SK-N-SH (cell line): ENCODE data around the gene HS3ST4. TPM values are rescaled to one million over a fixed set of nuclear protein-coding genes. Genes with fewer than 3 reads are reported as not detected.

Experiments used
- CTCF ChIA-PET: fragments of 300-600, 350-600 bp; formaldehyde crosslinking; extraction: SDS; loops from one replicate; lab custom pipeline; 2021; lab: Yijun Ruan, JAX
- POLR2A ChIA-PET: fragments of 350-600 bp; sonication (Branson Sonifier 250); formaldehyde crosslinking; extraction: SDS; loops from one replicate; lab custom pipeline; 2020; ENCODE audit warnings: antibody characterized with exemption, inconsistent platforms; lab: Yijun Ruan, JAX
- DNase-seq: peaks from one replicate; pipeline ENCODE4 v3.0.0; 2012
- H2AFZ ChIP-seq: fragments of 200-600 bp; sonication (generic); 2 replicates; pipeline ENCODE4 v1.8.1; 2016; ENCODE audit warnings: antibody characterized with exemption, mild to moderate bottlenecking, low read depth
- H3F3A ChIP-seq: fragments of 200-600 bp; sonication (generic); replicated peaks from 2 replicates; pipeline ENCODE3; 2016; ENCODE audit warnings: antibody characterized with exemption, mild to moderate bottlenecking; ENCODE audit not compliant: insufficient read depth
- H3K27ac ChIP-seq, 2 experiments: fragments of 200-500 bp in 1 of 2; fragments of 200-600 bp in 1 of 2; sonication (Bioruptor generic) in 1 of 2; sonication (generic), shearing (Covaris generic) in 1 of 2; 2 replicates each; pipeline versions ENCODE4 v1.5.1 to v1.6.1; 2014 to 2016; ENCODE audit warnings: low read depth in 2 of 2, inconsistent platforms in 1 of 2, low read length in 1 of 2, mild to moderate bottlenecking in 1 of 2, mixed read lengths in 1 of 2
- H3K27me3 ChIP-seq: fragments of 200-600 bp; sonication (generic), shearing (Covaris generic); 2 replicates; pipeline ENCODE4 v1.6.1; 2016; ENCODE audit warnings: mixed run types; ENCODE audit not compliant: insufficient read depth
- H3K36me3 ChIP-seq, 2 experiments: fragments of 200-500 bp in 1 of 2; fragments of 200-600 bp in 1 of 2; sonication (Bioruptor generic) in 1 of 2; sonication (generic) in 1 of 2; replicated peaks in 1 of 2; 2 replicates each; pipeline versions ENCODE3 to v1.5.1; 2014 to 2016; ENCODE audit warnings: low read length in 1 of 2, mild to moderate bottlenecking in 1 of 2; ENCODE audit not compliant: insufficient read depth in 2 of 2, control insufficient read depth in 1 of 2
- H3K4me1 ChIP-seq, 2 experiments: fragments of 200-500 bp in 1 of 2; fragments of 200-600 bp in 1 of 2; sonication (Bioruptor generic) in 1 of 2; sonication (generic), shearing (Covaris generic) in 1 of 2; 2 replicates each; pipeline versions ENCODE4 v1.5.1 to v1.6.1; 2014 to 2016; ENCODE audit warnings: low read depth in 1 of 2, low read length in 1 of 2, mixed run types in 1 of 2; ENCODE audit not compliant: insufficient read depth in 2 of 2, control insufficient read depth in 1 of 2
- H3K4me2 ChIP-seq: fragments of 200-600 bp; sonication (generic), shearing (Covaris generic); 2 replicates; pipeline ENCODE4 v1.6.1; 2017; ENCODE audit warnings: mixed run types
- H3K4me3 ChIP-seq, 2 experiments: fragments of 200-500 bp in 1 of 2; fragments of 200-600 bp in 1 of 2; sonication (Bioruptor generic) in 1 of 2; sonication (generic), shearing (Covaris generic) in 1 of 2; 2 replicates each; pipeline versions ENCODE4 v1.5.1 to v1.8.1; 2014 to 2016; ENCODE audit warnings: low read depth in 2 of 2, inconsistent platforms in 1 of 2, low read length in 1 of 2, mild to moderate bottlenecking in 1 of 2, mixed read lengths in 1 of 2, moderate library complexity in 1 of 2
- H3K79me2 ChIP-seq: fragments of 200-600 bp; sonication (generic); 2 replicates; pipeline ENCODE4 v1.8.1; 2017; ENCODE audit warnings: mild to moderate bottlenecking; ENCODE audit not compliant: insufficient read depth
- H3K9ac ChIP-seq: fragments of 200-600 bp; sonication (generic); 2 replicates; pipeline ENCODE4 v1.6.1; 2017; ENCODE audit warnings: mixed run types
- H3K9me2 ChIP-seq: fragments of 200-600 bp; sonication (generic); 2 replicates; pipeline ENCODE4 v1.6.1; 2017; ENCODE audit warnings: mixed run types
- H3K9me3 ChIP-seq: fragments of 200-600 bp; sonication (generic); 2 replicates; pipeline ENCODE4 v1.6.1; 2017; ENCODE audit warnings: mixed run types, mild to moderate bottlenecking, moderate library complexity
- H4K20me1 ChIP-seq: fragments of 200-600 bp; sonication (generic); 2 replicates; pipeline ENCODE4 v1.6.1; 2017; ENCODE audit warnings: mild to moderate bottlenecking, mixed run types; ENCODE audit not compliant: insufficient read depth
- CTCF ChIP-seq: fragments of 200-600 bp; sonication (generic); IDR thresholded peaks from 2 replicates; pipeline ENCODE4 v1.6.1; 2017; ENCODE audit warnings: antibody characterized with exemption, mild to moderate bottlenecking, moderate library complexity
- ELF1 ChIP-seq: IDR thresholded peaks from 2 replicates; pipeline ENCODE4 v1.4.0; 2012
- EP300 ChIP-seq, 2 experiments: IDR thresholded peaks; 2 replicates each; pipeline versions ENCODE4 v1.4.0 to v1.6.1; 2012; ENCODE audit warnings: borderline replicate concordance in 1 of 2, low read depth in 1 of 2, low read length in 1 of 2
- FOSL2 ChIP-seq: IDR thresholded peaks from 2 replicates; pipeline ENCODE4 v1.4.0; 2012; ENCODE audit warnings: low read depth, mild to moderate bottlenecking, moderate library complexity, borderline replicate concordance
- FOXJ3 ChIP-seq: sonication (generic); formaldehyde crosslinking; IDR thresholded peaks from 2 replicates; pipeline ENCODE4 v1.5.1; 2020; ENCODE audit warnings: mild to moderate bottlenecking, missing genetic modification reagents
- FOXM1 ChIP-seq: IDR thresholded peaks from 2 replicates; pipeline ENCODE4 v1.4.0; 2012; ENCODE audit warnings: low read depth, mild to moderate bottlenecking
- GABPA ChIP-seq: IDR thresholded peaks from 2 replicates; pipeline ENCODE4 v1.4.0; 2012; ENCODE audit warnings: low read depth, mild to moderate bottlenecking
- JUND ChIP-seq: IDR thresholded peaks from 2 replicates; pipeline ENCODE4 v1.4.0; 2012
- MAX ChIP-seq: IDR thresholded peaks from 2 replicates; pipeline ENCODE4 v1.4.0; 2012; ENCODE audit warnings: low read depth
- MXI1 ChIP-seq: IDR thresholded peaks from 2 replicates; pipeline ENCODE4 v1.6.1; 2012; ENCODE audit warnings: mild to moderate bottlenecking, low read depth, low read length, improper control_type of control experiment
- NFIC ChIP-seq: IDR thresholded peaks from 2 replicates; pipeline ENCODE4 v1.4.0; 2012; ENCODE audit warnings: borderline replicate concordance
- REST ChIP-seq: IDR thresholded peaks from 2 replicates; pipeline ENCODE4 v1.6.1; 2012; ENCODE audit warnings: mild to moderate bottlenecking, low read depth, low read length, moderate library complexity
- RFX5 ChIP-seq: IDR thresholded peaks from 2 replicates; pipeline ENCODE4 v1.6.1; 2012; ENCODE audit warnings: mild to moderate bottlenecking, improper control_type of control experiment, low read length
- RXRA ChIP-seq: IDR thresholded peaks from 2 replicates; pipeline ENCODE4 v1.4.0; 2012; ENCODE audit warnings: low read depth, mild to moderate bottlenecking, borderline replicate concordance
- SIN3A ChIP-seq: IDR thresholded peaks from 2 replicates; pipeline ENCODE4 v1.6.1; 2012; ENCODE audit warnings: low read depth, mild to moderate bottlenecking, low read length, moderate library complexity, borderline replicate concordance
- TCF12 ChIP-seq: IDR thresholded peaks from 2 replicates; pipeline ENCODE4 v1.4.0; 2012
- TEAD4 ChIP-seq: IDR thresholded peaks from 2 replicates; pipeline ENCODE4 v1.4.0; 2012; ENCODE audit warnings: mild to moderate bottlenecking, borderline replicate concordance; ENCODE audit not compliant: insufficient read depth
- USF2 ChIP-seq: fragments of 150-350 bp; IDR thresholded peaks from 2 replicates; pipeline ENCODE4 v1.6.1; 2017; ENCODE audit warnings: antibody characterized with exemption, low read length, low read depth, borderline replicate concordance
- ZBTB33 ChIP-seq: IDR thresholded peaks from 2 replicates; pipeline ENCODE4 v1.4.0; 2012; ENCODE audit warnings: low read depth, borderline replicate concordance
- WGBS: methylation state at CpG from one replicate; pipeline ENCODE4 v1.1.6; 2017; ENCODE audit warnings: low lambda C conversion rate; 5-methylcytosine and 5-hydroxymethylcytosine counted together
- polyA plus RNA-seq, 3 experiments: library from polyadenylated mRNA; depleted of rRNA; stranded (reverse); fragments of >200 nt; gene quantifications; 2 replicates each; pipeline ENCODE4 v1.2.3, GENCODE V29; 2012

Gene HS3ST4
- polyA plus RNA-seq, 1 of the 3 experiments (the other 2 are of a cell fraction), result not detected

- 5% methylated on average over 3 of the region's 3 CpGs for WGBS
- TF ChIP-seq SIN3A (no peak), CTCF (no peak), FOSL2 (no peak), RFX5 (no peak), USF2 (no peak), ZBTB33 (no peak), ELF1 (no peak), FOXM1 (no peak), TEAD4 (no peak)
Observed at GRCh38 chr16:26120729-26121128, 429.0 kb downstream of the HS3ST4 start.

GRCh38 chr16:26128296-26128695 lies 436.5 kb downstream of the HS3ST4 start:
- Histone ChIP-seq H3K79me2 (no peaks in the 10 kb centered on the region), H3K9ac (no peak overlapping the region), H3K4me3 (no peak overlapping the region), H2AFZ (no peak overlapping the region), H3K9me3 (no peaks in the 10 kb centered on the region), H3F3A (no peaks in the 10 kb centered on the region), H3K36me3 (no peaks in the 10 kb centered on the region), H3K27me3 (no peaks in the 10 kb centered on the region), H3K27ac (no peak overlapping the region), H3K9me2 (no peaks in the 10 kb centered on the region), H4K20me1 (no peaks in the 10 kb centered on the region), H3K4me2 (no peak overlapping the region), H3K4me1 (no peaks in the 10 kb centered on the region)
- CTCF ChIA-PET, result no interaction called here
- no peak for DNase-seq
- POLR2A ChIA-PET, result no interaction called here
- 0% methylated on average over 1 of the region's 1 CpG for WGBS
- TF ChIP-seq REST (no peak), JUND (no peak), USF2 (no peak), FOXJ3 (no peak), GABPA (no peak), RFX5 (no peak), MAX (no peak), MXI1 (no peak), TCF12 (no peak), NFIC (no peak), SIN3A (no peak), RXRA (no peak), EP300 (IDR thresholded peaks at IDR 0.05; ENCODE audit: borderline replicate concordance in 1 of 2, low read depth in 1 of 2, low read length in 1 of 2) (no peak), TEAD4 (no peak)

More at GRCh38 chr16:26120729-26121128, 429.0 kb downstream of the HS3ST4 start:
- no peaks in the 10 kb centered on the region for H3K27me3 ChIP-seq
- H3K4me2 ChIP-seq, result no peak overlapping the region
- no peak overlapping the region for H3K9ac ChIP-seq
- H3K4me1 ChIP-seq, result no peaks in the 10 kb centered on the region
- H3K4me3 ChIP-seq, result no peak overlapping the region
- H3K9me3 ChIP-seq, result no peaks in the 10 kb centered on the region
- ChIA-PET CTCF (no interaction called here), POLR2A (no interaction called here)
- no peaks in the 10 kb centered on the region for H3K79me2 ChIP-seq
- no peak overlapping the region for H3K27ac ChIP-seq
- H3K36me3 ChIP-seq, result no peaks in the 10 kb centered on the region
- no peak for DNase-seq
- H2AFZ ChIP-seq, result no peak overlapping the region
- no peaks in the 10 kb centered on the region for H3K9me2 ChIP-seq
- no peaks in the 10 kb centered on the region for H4K20me1 ChIP-seq
- no peaks in the 10 kb centered on the region for H3F3A ChIP-seq
